Calu3 (cell line): ENCODE data around the gene LAIR2. TPM values are rescaled to one million over a fixed set of nuclear protein-coding genes. Genes with fewer than 3 reads are reported as not detected.

Experiments used
- BruUV-seq: library from RNA; stranded (reverse); fragments of 400-500 nt; replicated peaks from 2 replicates; lab custom pipeline; 2021; lab: Mats Ljungman, UMichigan
- CTCF ChIA-PET: fragments of 300-600 bp; sonication (Branson Sonifier 250); formaldehyde crosslinking; loops from one replicate; lab custom pipeline; 2022; ENCODE audit warnings: antibody characterized with exemption; lab: Charles Lee
- DNase-seq: peaks from one replicate; pipeline ENCODE4 v3.0.0; 2022
- H3K27ac Mint-ChIP-seq: one replicate; pipeline ENCODE4 v1.8.0; 2022; ENCODE audit warnings: mixed read lengths; ENCODE audit not compliant: unreplicated experiment
- H3K27me3 Mint-ChIP-seq: one replicate; pipeline ENCODE4 v1.8.0; 2022; ENCODE audit warnings: mixed read lengths; ENCODE audit not compliant: unreplicated experiment
- H3K36me3 Mint-ChIP-seq: one replicate; pipeline ENCODE4 v1.8.0; 2022; ENCODE audit warnings: mild to moderate bottlenecking, moderate library complexity, mixed read lengths; ENCODE audit not compliant: insufficient read depth, unreplicated experiment
- H3K4me1 Mint-ChIP-seq: one replicate; pipeline ENCODE4 v1.8.0; 2022; ENCODE audit warnings: mild to moderate bottlenecking, low read depth, mixed read lengths; ENCODE audit not compliant: unreplicated experiment
- H3K4me3 Mint-ChIP-seq: one replicate; pipeline ENCODE4 v1.8.0; 2022; ENCODE audit warnings: mild to moderate bottlenecking, low read depth, moderate library complexity, mixed read lengths; ENCODE audit not compliant: unreplicated experiment
- H3K9me3 Mint-ChIP-seq: one replicate; pipeline ENCODE4 v1.8.0; 2022; ENCODE audit warnings: low read depth, mixed read lengths; ENCODE audit not compliant: unreplicated experiment
- CTCF ChIP-seq: fragments of 200-600 bp; IDR thresholded peaks from one replicate; pipeline ENCODE4 v1.8.0; 2022; ENCODE audit warnings: antibody characterized with exemption; ENCODE audit not compliant: unreplicated experiment
- intact Hi-C: fragments of 100-400 bp; cut with micrococcal nuclease; formaldehyde crosslinking; loops from one replicate; pipeline ENCODE4 v1.10.0; 2022; ENCODE audit not compliant: unreplicated experiment
- total RNA-seq: library from RNA; stranded (reverse); gene quantifications from 2 replicates; pipeline ENCODE4 v1.2.3, GENCODE V29; 2022

The LAIR2 gene
- total RNA-seq, 1 experiment from 2014 or later = not detected

- H3K27ac Mint-ChIP-seq = no peak overlapping the region
- H3K36me3 Mint-ChIP-seq = no peaks in the 10 kb centered on the region
- no peaks in the 10 kb centered on the region for H3K4me1 Mint-ChIP-seq
- DNase-seq = no peak
- H3K9me3 Mint-ChIP-seq = peaks cover 5% of the 10 kb centered on the region
- no peak for TF ChIP-seq CTCF
- H3K4me3 Mint-ChIP-seq = no peak overlapping the region
- BruUV-seq = no TSS peak
- H3K27me3 Mint-ChIP-seq = no peaks in the 10 kb centered on the region
- intact Hi-C loops = no loop called here
- CTCF ChIA-PET = interaction anchor here (0.6 kb wide), 1 partner anchor 119 kb away, joined by 4 read pairs; no protein-coding TSS in a partner anchor
These were observed 51.4 kb downstream of the LAIR2 start for GRCh38 chr19:54554006-54554405.

GRCh38 chr19:54554896-54555295, 52.3 kb downstream of the LAIR2 start:
- TF ChIP-seq CTCF = no peak
- intact Hi-C loops = no loop called here
- H3K36me3 Mint-ChIP-seq = no peaks in the 10 kb centered on the region
- H3K4me1 Mint-ChIP-seq = no peaks in the 10 kb centered on the region
- H3K27me3 Mint-ChIP-seq = no peaks in the 10 kb centered on the region
- H3K27ac Mint-ChIP-seq = no peak overlapping the region
- peaks cover 5% of the 10 kb centered on the region for H3K9me3 Mint-ChIP-seq
- CTCF ChIA-PET = no interaction called here
- no peak overlapping the region for H3K4me3 Mint-ChIP-seq
- no TSS peak for BruUV-seq
- DNase-seq = no peak

DNA sequence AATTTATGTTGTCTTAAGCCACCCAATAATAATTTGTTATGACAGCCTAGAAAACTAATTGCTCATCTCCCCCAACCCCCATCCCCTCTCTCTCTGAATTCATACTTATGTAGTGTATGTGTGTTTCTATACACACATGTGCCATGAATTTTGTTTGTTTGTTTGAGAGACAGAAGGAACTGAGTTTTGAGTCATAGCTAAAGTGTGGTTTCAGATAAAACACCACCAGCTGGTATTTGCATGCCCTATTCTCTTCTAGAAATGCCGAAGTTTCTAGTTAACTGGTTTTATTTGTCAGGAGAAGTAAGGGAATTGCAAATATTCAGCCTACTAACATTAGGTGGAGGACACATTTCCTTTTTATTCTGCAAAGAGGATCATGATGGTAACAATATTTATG, 53.6 kb downstream of the LAIR2 start:
- no peak for DNase-seq
- TF ChIP-seq CTCF = no peak
- Mint-ChIP-seq H3K27ac (no peak overlapping the region), H3K4me3 (no peak overlapping the region), H3K9me3 (peaks cover 5% of the 10 kb centered on the region), H3K27me3 (no peaks in the 10 kb centered on the region), H3K4me1 (no peaks in the 10 kb centered on the region), H3K36me3 (no peaks in the 10 kb centered on the region)
- BruUV-seq = no TSS peak
- intact Hi-C loops = no loop called here
- CTCF ChIA-PET = no interaction called here

DNA sequence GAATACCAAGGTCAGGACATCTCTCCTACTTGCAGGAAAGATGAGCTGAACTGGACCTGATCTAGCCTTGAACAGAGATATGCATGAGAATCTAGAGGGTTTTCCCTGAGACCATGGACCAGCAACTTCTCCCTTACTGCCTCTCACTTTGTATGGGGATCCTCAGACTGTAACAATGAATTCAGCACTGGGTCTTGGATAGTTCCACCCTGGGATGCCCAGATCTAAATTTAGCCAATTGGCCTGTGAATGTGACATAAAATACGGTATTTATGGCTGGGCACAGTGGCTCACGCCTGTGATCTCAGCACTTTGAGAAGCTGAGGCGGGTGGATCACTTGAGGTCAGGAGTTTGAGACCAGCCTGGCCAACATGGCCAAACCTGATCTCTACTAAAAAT, 55.7 kb downstream of the LAIR2 start:
- BruUV-seq = no TSS peak
- Mint-ChIP-seq H3K27me3 (no peaks in the 10 kb centered on the region), H3K4me1 (no peaks in the 10 kb centered on the region), H3K27ac (no peak overlapping the region), H3K9me3 (no peaks in the 10 kb centered on the region), H3K4me3 (no peak overlapping the region), H3K36me3 (no peaks in the 10 kb centered on the region)
- intact Hi-C loops = no loop called here
- no peak for TF ChIP-seq CTCF
- DNase-seq = no peak
- CTCF ChIA-PET = no interaction called here

Other genes with a start within 250 kb of the LAIR2 start
- not detected in 2 replicates for gene LILRB5, start 245.6 kb upstream of the LAIR2 start, total RNA-seq
- gene LILRB2, start 221.7 kb upstream of the LAIR2 start, total RNA-seq = not detected in 2 replicates
- gene LILRA5, start 189.7 kb upstream of the LAIR2 start, total RNA-seq = not detected in 2 replicates
- gene LILRA4, start 163.7 kb upstream of the LAIR2 start, total RNA-seq = not detected in 2 replicates
- gene LAIR1, start 137.9 kb upstream of the LAIR2 start, total RNA-seq = 0.61 and 0.83 TPM in 2 replicates
- 2.9 and 3.9 TPM in 2 replicates for gene TTYH1, start 87.4 kb upstream of the LAIR2 start, total RNA-seq
- gene LENG8, start 53.6 kb upstream of the LAIR2 start, total RNA-seq = 256 and 267 TPM in 2 replicates
- 14.7 and 16.4 TPM in 2 replicates for gene LENG9, start 39.1 kb upstream of the LAIR2 start, total RNA-seq
- gene CDC42EP5, start 29.5 kb upstream of the LAIR2 start, total RNA-seq = 12.9 and 19.7 TPM in 2 replicates
- gene LILRA2, start 71.0 kb downstream of the LAIR2 start, total RNA-seq = not detected in 2 replicates
- gene LILRA1, start 90.8 kb downstream of the LAIR2 start, total RNA-seq = not detected in 2 replicates
- not detected in 2 replicates for gene LILRB1, start 127.7 kb downstream of the LAIR2 start, total RNA-seq
- gene LILRB4, start 160.2 kb downstream of the LAIR2 start, total RNA-seq = not detected in 2 replicates
- gene KIR3DL3, start 221.6 kb downstream of the LAIR2 start, total RNA-seq = not detected in 2 replicates
- not detected in 2 replicates for gene KIR2DL3, start 235.7 kb downstream of the LAIR2 start, total RNA-seq